ENCODE measurements around the gene MRO.
"Not testable (repeated sequence)": the region's sequence is repeated elsewhere in the genome, so short reads cannot be mapped to it uniquely, and the experiment has no call there.

MRO gene

DNA sequence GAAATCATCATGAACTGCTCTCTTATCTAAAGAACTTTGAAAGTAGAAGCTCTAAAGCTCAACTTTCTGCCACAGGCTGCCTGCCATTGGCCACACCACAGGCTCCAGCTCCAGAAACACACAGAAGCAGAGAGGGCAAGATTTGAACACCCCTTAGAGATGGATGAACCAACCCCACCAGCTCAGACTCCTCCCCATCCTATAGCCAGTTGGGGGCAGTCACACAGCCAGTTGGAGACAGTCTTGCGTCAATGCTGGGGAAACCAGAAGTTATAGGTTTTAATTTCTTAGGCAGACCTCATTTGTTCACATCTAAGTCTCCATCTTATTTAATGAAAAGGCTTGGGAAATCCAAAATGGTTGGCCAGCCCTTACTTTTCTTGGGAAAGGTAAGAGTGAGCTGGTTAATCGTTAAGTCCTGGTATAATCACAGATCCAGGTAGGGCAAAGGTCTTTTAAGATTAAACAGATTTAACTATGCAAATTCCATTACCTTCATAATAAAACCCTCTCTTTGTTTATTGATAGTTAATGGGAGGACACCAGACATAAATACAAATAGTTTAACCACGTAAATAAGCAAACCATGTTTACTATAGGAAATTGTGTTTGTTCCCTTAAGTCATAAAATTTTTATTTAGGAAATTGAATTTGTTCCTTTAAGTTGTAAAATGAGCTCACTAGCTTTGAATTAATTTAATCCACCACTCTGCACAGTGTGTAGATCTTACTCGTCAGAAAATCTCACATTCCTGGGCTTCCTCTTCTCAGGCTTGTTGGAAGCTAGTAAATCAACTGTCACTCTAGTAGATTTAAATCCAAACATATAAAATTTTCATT is 28.0 kb downstream of the MRO start:
- no peak for DNase-seq (ENCODE audit: low read depth)

DNA sequence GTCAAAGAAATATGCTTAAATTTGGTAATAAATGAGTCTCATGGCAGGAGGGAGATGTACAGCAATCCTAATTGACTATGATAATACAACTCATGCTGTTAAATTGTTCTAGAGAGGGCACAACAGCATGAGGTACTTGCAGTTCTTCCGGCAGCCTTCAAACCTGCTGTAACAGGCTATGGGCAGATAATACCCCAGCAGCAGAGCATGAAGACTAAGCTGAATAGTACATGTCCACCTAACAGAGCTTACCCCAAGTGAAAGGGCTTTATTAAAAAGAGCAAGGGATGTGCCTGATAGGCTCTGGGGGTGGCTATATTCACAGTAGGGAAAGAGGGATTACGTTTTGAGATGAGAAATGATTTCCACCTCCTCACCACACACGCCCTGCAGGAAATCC is 28.9 kb downstream of the MRO start:
- DNase-seq (ENCODE audit: low read depth) = no peak

DNA sequence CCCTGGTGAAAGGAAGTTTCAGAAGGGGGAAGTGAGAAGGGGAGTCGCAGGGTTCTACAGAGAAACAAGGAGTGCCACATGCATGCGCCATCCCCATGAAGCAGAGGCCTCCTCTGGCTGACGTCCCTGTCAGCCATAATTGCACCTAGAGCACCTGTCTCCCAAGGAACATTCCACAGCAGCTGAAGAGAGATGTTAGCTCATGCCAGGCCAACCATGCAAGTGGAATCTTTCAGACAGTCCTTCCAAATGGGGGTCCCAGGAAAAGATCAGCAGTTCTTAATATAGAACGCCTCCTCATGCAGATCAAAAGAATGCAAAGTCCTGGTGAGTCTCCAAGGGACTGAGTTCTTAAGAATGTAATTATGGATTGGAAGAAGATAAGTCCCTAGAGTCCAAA is 29.6 kb downstream of the MRO start:
- DNase-seq (ENCODE audit: low read depth) = no peak

DNA sequence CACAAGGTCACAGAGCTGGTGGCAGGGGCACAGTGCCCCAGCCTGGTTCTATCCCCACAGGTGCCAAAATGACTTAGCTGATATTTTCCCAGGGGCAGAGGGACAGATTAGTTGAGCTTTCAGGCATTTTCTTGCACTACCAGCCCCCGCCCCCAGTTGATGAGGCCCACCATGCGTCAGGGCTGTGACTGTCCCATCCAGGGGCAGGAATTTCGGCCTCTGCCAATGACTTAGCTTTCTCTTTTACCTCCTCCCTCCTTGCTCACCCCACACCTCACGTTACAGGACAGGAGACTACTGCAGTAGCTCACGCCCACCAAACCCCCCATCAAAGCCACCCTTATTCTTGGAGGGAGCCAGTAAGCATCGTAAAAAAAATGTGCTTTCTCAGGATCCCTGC is 31.5 kb downstream of the MRO start:
- no peak for DNase-seq (ENCODE audit: low read depth)

DNA sequence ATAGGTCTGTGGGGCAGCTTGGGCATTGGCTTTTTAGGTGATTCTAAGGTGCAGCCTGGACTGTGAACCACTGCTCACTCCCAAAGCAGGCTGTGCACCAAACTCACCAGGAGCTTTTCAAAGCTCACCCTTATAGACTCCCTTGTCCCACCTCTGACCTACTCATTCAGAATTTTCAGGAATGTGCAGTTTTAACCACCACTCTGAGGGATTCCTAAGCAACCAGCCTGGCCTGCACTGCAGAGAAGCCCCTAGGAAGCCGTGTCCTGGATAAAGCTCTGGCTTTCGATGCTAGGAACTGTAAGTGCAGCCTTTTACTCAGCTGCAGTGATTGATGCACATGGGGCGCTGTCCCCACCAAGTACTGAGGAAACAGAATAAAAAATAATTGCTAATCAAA is 33.0 kb downstream of the MRO start:
- DNase-seq (ENCODE audit: low read depth) = no peak

DNA sequence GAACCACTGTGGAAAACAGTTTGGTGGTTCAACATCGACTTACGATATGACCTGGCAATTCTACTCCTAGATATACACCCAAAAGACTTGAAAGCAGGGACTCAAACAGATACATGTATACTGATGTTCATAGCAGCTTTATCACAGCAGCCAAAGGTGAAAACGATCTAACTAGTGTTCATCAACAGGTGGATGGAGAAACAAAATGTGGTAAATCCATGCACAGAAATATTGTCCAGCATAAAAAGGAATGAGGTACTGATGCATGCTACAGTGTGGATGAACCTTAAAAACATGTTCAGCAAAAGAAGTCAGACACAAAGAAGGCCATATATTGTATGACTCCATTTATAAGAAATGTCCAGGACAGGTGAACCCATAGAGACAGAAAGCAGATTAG is 36.3 kb downstream of the MRO start:
- no peak for DNase-seq (ENCODE audit: low read depth)

DNA sequence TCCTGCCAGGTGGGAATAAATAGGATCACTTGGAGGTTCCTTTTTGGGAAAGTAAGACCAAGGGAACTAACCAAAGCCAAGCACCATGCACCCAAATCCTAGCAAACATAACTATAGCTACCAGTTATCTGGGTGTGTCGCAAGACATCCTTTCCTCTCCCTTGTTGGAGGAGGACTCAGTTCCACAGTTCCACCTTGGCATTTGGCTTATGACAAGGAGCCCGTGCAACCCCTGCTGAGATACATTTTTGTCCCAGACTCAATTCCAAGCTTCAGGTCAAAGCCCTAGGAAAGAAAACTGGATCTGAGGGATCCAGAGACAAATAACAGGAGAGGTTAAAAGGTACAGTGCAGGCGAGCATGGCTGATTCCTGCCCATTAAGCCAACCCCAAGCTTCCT is 40.8 kb downstream of the MRO start:
- not testable (repeated sequence) for DNase-seq (ENCODE audit: low read depth)

DNA sequence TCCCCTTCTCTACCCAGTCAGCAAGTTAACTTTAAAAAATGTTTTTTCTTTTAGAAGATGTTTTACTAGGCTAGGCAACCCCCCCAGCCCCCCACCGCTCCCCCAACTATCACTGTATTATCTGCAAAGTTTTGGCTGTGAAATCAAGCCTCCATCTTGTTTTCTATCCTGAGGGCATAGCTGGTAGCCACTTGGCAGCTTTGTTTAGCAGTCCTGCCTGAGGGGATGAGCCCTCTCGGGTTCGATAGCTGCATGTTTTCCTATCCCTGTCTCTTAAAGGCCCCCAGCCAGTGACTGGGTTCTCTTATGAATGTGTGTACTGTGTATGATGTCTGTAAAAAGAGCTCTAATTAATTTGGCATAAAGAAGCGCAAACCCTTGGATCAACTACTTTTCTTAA is 43.4 kb downstream of the MRO start:
- DNase-seq (ENCODE audit: low read depth) = no peak

DNA sequence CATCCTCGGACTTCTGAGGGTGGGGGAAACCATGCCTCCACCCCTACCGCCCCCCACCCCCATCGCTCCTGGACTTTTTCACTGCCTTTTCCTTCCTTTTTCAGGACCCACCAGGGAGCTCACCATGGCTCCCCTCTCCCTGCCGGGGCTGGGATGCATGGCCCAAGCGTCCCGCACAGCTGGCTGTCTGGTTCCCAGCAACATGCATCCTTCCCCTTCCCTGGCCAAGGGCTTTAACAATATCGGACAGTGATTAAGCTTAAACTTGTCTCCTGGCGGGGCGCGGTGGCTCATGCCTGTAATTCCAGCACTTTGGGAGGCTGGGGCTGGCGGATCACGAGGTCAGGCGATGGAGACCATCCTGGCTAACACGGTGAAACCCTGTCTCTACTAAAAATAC is 44.1 kb downstream of the MRO start:
- DNase-seq (ENCODE audit: low read depth) = no peak

DNA sequence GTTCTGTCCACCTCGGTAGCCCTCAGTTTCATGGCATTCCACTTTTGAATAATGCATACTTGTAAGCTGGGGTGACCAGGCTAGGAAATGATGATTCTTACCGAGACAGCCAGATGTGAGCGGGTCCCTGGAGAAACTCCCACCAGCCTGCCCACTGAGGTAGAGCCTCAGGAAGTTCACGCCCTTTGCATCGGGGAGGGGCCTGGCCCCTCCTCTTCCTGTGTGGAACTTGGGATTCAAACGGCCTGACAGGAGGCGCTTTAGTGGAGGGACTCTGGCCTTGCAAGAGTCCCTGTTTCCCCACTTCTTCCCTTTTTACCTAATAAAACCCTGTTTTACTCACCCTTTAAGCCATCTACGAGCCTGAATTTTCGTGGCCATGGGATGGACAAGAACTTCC is 44.6 kb downstream of the MRO start:
- no peak for DNase-seq (ENCODE audit: low read depth)

DNA sequence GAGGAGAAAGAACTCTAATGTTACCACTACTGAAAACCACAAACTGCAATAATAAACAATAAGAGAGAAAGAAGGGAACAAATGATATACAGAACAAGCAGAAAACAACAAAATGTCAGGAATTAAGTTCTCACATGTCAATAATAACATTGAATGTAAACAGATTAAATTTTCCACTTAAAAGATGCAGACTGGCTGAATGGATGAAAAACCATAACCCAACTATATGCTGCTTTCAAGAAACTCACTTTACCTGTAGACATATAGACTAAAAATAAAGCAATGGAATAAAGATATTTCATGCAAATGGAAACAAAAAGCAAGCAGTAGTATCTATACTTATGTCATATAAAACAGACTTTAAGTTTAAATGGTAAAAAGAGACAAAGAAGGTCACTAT is 50.4 kb downstream of the MRO start:
- DNase-seq (ENCODE audit: low read depth) = no peak

DNA sequence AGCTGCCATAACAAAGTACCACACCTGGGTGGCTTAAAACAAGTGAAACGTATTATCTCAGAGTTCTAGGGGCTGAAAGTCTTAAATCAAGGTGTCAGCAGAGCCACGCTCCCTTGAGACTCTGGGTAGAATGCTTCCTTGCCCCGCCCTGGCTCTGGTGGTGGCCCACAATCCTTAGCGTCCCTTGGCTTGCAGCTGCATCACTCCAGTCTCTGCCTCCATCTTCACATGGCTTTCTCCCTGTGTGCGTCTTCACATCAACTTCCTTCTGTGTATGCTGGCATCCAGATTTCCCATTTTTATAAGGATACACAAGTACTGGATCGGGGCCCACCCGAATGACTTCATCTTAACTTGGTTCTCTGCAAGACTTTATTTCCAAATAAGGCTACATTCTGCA is 62.5 kb downstream of the MRO start:
- no peak for DNase-seq (ENCODE audit: low read depth)

DNA sequence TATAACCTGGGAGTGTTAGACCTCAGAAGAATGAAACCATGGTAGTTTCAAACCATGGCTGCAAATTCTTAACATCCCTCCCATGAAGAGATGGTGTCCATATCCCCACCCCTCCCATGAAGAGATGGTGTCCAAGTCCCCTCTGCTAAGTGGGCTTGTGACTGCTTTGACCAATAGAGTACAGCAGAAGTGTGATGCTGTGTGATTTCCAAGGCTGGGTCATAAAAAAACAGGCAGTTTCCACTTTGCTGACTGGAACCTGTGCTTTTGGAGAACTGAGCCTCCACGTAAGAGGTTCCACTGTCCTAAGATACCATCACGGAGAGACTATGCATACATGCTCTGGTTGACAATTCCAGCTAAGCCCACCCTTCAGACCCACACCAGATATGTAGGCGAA is 65.5 kb downstream of the MRO start:
- no peak for DNase-seq (ENCODE audit: low read depth)

DNA sequence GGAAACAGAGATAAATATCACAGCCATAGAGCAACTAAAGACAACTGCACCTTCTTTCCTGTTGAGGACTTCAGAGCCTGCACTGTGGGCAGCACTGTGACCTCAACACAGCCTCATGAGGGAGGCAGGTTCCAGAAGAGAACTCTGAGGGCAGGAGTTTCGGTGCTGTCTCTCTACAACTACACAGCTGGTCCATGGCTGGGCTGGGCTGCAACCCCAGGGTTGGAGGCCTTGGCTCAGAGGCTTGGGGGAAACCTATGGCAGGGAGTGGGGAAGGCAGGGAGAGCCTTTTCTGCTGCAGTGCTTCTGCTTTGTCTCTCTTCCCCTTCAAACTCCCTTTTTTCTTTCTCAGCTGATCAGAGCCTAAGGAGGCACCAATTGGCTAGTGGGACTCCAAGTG is 66.5 kb downstream of the MRO start:
- DNase-seq (ENCODE audit: low read depth) = no peak

DNA sequence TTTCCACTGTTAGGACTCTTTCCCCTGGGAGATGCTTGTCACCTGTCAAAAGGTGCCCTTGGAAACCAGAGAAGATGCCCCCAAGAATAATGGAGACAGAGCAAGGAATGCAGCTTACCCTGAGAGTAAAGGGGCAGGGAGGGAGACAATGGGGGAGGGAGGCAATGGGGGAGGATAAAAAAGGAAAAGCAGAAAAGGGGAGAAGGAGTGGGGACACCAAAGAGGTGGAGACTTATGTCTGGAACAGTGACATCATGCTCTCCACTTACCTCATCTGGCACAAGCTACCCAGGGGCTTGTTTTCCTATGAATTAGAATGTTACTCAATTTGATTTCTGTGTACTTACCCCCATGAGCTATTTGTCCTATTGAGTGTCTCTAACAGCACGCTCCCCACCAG is 67.9 kb downstream of the MRO start:
- DNase-seq (ENCODE audit: low read depth) = no peak

DNA sequence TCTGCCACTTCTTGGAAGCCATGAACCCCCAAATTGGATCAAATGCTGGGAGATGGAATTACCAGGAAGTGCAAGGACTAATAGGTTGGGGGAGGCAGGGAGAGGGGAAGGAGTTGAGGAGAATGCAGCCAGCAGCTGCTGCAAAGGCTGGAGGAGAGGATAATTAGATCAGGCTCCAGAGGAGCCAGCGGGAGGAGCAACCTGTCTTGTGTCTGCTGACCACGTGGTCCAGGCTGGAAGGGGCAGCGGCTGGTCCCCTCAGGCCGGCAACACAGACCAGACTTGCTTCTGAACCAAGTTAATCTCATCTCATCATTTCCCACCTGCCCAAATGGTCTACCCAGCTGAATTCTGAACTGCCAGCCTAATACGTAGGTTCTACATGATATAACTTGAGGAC is 68.3 kb downstream of the MRO start:
- DNase-seq (ENCODE audit: low read depth) = no peak

DNA sequence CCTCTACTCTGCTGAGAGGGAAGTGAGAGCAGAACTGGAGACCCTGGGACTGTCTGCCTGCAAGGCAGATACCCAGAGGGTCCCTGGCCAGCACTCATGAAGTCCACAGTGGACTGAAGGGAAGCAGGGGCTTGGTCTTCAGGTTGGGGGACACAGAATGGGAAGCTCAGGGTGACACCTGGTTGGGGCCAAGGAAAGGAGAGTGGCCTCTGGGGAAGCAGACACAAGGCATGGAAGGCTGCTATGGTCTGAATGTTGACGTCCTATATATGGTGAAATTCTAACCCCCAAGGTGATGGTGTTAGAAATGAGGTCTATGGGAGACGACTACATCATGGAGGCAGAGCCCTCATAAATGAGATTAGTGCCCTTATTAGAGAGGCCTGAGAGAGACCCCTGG is 69.3 kb downstream of the MRO start:
- no peak for DNase-seq (ENCODE audit: low read depth)

DNA sequence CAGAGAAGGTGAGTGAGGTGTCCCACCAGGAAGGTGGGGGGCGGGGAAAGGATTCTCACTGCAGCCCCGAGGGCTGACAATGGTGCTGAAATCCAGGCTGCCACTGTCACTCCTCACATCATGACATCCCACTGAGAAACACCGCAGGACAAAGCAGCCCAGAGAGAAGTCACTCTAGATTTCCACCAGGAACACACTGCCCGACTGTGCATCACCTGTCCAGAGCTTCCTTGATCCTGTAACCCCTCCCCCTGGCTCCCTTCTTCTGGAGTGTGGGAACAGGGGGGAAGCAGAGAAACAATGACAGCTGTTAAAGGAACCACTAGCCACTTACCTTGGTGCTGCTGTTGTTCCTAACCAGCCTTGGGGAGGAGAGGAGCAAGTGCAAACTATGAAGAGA is 69.9 kb downstream of the MRO start:
- no peak for DNase-seq (ENCODE audit: low read depth)

DNA sequence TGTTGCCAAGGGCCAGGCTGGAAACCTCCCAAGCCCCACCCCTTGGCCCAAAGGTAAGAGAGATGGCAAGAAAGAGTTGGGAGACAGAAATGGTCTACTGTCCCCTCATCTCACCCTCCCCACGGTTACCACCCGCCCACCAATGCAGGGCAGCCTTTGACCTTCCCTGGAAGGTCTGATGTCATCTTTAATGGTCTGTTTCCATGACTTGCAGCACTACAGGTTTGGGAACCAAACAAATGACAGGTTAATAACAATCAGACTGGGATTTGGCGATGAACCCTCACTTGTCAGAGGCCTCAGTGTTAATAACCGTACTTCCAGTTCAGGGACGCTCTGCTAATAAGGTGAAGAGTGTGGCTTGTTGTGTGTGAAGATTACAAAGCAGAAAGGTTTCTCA is 70.4 kb downstream of the MRO start:
- no peak for DNase-seq (ENCODE audit: low read depth)

DNA sequence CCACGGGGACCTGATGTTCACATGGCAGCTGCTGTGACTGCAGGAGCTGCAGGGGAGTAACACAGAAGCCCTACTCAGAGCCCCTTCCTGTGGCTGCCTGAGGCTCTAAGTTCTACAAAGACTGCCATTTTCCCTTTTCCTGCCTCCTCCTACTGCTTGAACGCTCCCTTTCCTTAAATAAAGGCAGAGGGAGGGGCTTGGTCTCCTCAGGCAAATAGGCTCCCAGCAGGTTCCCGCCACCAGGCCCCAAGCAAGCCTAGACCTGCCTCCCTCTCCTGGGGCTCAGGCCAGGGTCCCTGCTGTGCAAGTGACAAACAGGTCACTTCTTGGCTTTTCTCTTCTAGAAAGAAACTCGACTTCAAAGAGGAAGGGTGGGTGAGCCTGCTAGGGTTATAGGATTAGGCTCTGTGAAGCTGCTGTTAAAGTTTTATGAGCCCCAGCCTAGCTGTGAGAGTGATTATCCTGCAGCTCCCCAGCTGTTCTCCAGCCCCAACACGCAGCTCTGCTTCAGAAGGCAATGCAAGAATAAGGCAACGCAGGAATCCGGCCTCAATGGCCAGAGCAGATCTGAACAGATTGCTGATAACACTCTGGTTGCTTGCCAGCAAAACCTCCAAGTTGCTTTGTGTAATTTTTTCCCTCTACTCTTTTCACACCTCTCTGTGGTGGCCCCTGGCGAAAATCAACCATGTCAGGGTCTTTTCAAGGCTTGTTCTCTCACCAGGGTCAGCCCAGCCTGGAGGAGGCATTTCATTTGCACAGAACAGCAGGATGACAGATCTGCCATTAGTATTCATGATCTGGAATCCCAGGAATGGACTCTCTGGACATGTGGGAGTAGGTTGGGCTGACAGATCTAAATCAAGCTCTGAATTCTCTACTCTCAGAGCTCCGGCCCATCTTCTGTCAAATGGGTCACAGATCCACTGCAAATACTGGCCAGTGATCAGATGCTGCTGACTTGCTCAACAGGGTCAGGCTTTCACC is 71.3 kb downstream of the MRO start:
- DNase-seq (ENCODE audit: low read depth) = no peak

DNA sequence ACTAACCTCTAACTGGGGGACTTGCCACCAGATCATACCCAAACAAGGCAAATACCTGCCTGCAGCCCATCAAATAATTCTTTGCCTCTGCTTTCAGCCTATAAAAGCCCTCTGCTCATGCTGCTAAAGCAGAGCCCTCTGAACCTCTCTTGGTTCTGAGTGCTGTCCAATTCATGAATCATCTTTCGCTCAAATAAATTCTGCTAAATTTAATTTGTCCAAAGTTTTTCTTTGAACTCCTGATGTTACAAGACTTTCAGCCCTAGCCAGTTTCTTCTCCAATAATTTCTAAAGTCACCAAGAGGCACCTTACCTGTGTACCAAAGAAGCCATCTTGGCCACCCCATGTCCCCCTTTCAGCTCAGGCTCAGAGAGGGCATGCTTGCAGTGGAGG is 72.0 kb downstream of the MRO start:
- DNase-seq (ENCODE audit: low read depth) = no peak

DNA sequence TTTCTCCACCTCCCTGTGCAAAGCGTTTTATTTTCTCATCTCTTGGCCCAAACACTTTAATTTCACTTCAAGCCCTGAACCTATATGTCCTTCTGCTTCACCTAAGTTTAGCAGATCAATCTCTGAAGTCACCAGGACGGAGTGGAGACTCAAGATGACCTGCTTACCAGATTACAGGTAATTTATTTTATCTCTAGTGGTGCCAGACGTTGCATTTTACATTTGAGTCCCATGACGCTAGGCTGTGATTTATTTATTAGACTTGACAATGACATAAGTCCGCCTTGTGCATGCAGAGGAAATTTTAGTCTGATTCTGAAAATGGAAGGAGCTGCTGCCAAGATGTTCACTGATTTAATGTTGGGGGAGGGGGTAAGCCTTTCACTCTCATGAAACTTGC is 73.9 kb downstream of the MRO start:
- no peak for DNase-seq (ENCODE audit: low read depth)

All from iris pigment epithelial cell (primary cell).